ENCODE data around the gene SEMA3G.

SEMA3G gene

GRCh38 chr3:52399131-52399530, 45.8 kb downstream of the SEMA3G start:
- in situ Hi-C loops (cut with HindIII; ENCODE audit: low sequenced_read_pairs), result no loop called here
- TF ChIP-seq, protein P1, sequence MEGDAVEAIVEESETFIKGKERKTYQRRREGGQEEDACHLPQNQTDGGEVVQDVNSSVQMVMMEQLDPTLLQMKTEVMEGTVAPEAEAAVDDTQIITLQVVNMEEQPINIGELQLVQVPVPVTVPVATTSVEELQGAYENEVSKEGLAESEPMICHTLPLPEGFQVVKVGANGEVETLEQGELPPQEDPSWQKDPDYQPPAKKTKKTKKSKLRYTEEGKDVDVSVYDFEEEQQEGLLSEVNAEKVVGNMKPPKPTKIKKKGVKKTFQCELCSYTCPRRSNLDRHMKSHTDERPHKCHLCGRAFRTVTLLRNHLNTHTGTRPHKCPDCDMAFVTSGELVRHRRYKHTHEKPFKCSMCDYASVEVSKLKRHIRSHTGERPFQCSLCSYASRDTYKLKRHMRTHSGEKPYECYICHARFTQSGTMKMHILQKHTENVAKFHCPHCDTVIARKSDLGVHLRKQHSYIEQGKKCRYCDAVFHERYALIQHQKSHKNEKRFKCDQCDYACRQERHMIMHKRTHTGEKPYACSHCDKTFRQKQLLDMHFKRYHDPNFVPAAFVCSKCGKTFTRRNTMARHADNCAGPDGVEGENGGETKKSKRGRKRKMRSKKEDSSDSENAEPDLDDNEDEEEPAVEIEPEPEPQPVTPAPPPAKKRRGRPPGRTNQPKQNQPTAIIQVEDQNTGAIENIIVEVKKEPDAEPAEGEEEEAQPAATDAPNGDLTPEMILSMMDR (IDR thresholded peaks at IDR 0.05; ENCODE audit: low read depth, low read length, missing control alignments), result no peak
- H3K4me3 ChIP-seq (ENCODE audit: low read depth, low read length), result no peak overlapping the region
- no peak for DNase-seq (ENCODE audit: low read depth)

DNA sequence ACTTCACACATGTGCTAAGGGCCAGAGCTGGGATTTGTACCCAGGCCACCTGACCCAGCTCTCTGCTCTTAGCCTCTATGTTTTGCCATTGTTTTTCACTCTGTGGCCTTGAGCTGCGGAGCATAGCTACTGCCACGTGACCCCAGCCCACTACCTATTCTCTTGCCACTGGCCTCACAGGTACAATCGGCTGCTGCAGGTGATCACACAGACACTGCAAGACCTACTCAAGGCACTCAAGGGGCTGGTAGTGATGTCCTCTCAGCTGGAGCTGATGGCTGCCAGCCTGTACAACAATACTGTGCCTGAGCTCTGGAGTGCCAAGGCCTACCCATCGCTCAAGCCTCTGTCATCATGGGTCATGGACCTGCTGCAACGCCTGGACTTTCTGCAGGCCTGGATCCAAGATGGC, 46.2 kb downstream of the SEMA3G start:
- H3K4me3 ChIP-seq (ENCODE audit: low read depth, low read length), result no peak overlapping the region
- in situ Hi-C loops (cut with HindIII; ENCODE audit: low sequenced_read_pairs), result no loop called here
- no peak for DNase-seq (ENCODE audit: low read depth)
- TF ChIP-seq, protein P1 (IDR thresholded peaks at IDR 0.05; ENCODE audit: low read depth, low read length, missing control alignments), result no peak

GRCh38 chr3:52397676-52398399, 47.1 kb downstream of the SEMA3G start:
- DNase-seq (ENCODE audit: low read depth), result no peak
- in situ Hi-C loops (cut with HindIII; ENCODE audit: low sequenced_read_pairs), result no loop called here
- no peak overlapping the region for H3K4me3 ChIP-seq (ENCODE audit: low read depth, low read length)
- TF ChIP-seq, protein P1 (IDR thresholded peaks at IDR 0.05; ENCODE audit: low read depth, low read length, missing control alignments), result no peak

DNA sequence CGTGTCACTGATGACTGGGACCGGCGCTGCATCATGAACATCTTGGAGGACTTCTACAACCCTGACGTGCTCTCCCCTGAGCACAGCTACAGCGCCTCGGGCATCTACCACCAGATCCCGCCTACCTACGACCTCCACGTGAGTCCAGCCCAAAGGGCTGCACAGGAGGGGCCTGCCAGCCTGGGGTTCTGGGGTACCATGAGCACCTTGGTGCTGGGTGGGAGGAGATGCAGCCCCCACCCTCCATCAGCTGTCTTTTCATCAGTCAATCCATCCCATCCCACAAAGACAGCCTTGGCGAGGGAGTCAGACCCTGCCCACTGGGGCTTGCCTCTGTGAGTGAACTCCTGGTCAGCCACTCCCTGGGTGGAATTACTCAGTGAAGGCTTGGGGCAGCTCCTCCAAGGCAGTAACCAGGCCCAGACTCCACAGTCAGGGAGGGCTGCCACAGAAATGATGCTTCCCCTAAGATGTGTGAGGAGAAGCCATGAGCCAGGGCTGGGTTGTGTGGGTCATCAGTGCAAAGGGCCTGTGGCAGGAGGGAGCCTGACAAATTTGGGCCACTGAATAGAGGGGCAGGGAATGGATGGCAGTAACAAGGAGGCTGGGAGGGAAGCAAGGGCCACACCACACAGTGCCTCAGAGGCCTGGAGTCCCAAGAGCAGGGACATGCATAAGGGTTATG, 47.9 kb downstream of the SEMA3G start:
- TF ChIP-seq, protein P1 (IDR thresholded peaks at IDR 0.05; ENCODE audit: low read depth, low read length, missing control alignments), result no peak
- in situ Hi-C loops (cut with HindIII; ENCODE audit: low sequenced_read_pairs), result no loop called here
- no peak for DNase-seq (ENCODE audit: low read depth)
- H3K4me3 ChIP-seq (ENCODE audit: low read depth, low read length), result no peak overlapping the region

DNA sequence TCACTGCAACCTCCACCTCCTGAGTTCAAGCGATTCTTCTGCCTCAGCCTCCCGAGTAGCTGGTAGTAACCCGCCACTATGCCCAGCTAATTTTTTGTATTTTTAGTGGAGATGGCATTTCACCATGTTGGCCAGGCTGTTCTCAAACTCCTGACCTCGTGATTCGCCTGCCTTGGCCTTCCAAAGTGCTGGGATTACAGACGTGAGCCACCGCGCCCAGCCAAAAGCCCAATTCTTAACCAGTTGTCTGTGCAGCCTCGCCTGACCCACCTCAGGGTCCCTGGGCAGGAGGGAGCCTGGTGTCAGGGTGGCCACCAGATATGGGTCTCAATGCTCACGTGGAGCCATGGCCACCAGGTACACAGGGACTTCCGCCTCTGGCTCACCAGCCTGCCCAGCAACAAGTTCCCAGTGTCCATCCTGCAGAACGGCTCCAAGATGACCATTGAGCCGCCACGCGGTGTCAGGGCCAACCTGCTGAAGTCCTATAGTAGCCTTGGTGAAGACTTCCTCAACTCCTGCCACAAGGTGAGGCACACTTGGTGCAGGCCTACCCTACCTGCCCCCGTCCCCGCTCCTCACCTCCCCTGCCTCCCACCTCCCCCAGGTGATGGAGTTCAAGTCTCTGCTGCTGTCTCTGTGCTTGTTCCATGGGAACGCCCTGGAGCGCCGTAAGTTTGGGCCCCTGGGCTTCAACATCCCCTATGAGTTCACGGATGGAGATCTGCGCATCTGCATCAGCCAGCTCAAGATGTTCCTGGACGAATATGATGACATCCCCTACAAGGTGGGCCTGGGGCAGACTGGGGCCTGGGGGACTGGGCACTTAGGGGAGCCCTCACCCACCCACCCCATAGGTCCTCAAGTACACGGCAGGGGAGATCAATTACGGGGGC, 48.6 kb downstream of the SEMA3G start:
- DNase-seq (ENCODE audit: low read depth), result no peak
- TF ChIP-seq, protein P1 (IDR thresholded peaks at IDR 0.05; ENCODE audit: low read depth, low read length, missing control alignments), result no peak
- in situ Hi-C loops (cut with HindIII; ENCODE audit: low sequenced_read_pairs), result no loop called here
- no peak overlapping the region for H3K4me3 ChIP-seq (ENCODE audit: low read depth, low read length)

- DNase-seq (ENCODE audit: low read depth), result no peak
- in situ Hi-C loops (cut with HindIII; ENCODE audit: low sequenced_read_pairs), result no loop called here
- TF ChIP-seq, protein P1 (IDR thresholded peaks at IDR 0.05; ENCODE audit: low read depth, low read length, missing control alignments), result no peak
- H3K4me3 ChIP-seq (ENCODE audit: low read depth, low read length), result no peak overlapping the region
These were observed 49.4 kb downstream of the SEMA3G start for GRCh38 chr3:52395503-52395865.

All from astrocyte of the cerebellum (primary cell).